GM12874 (cell line): ENCODE results near the gene PPM1J.

ENCODE experiments used
- TF ChIP-seq, protein P1 (sequence below): IDR thresholded peaks from 2 replicates; pipeline ENCODE4 v1.5.1; 2011; ENCODE audit warnings: low read depth, mild to moderate bottlenecking, control low read depth, low read length, moderate library complexity; ENCODE audit not compliant: insufficient read depth

Gene PPM1J

GRCh38 chr1:112699425-112700144 lies 15.5 kb downstream of the PPM1J start:
- TF ChIP-seq, protein P1, sequence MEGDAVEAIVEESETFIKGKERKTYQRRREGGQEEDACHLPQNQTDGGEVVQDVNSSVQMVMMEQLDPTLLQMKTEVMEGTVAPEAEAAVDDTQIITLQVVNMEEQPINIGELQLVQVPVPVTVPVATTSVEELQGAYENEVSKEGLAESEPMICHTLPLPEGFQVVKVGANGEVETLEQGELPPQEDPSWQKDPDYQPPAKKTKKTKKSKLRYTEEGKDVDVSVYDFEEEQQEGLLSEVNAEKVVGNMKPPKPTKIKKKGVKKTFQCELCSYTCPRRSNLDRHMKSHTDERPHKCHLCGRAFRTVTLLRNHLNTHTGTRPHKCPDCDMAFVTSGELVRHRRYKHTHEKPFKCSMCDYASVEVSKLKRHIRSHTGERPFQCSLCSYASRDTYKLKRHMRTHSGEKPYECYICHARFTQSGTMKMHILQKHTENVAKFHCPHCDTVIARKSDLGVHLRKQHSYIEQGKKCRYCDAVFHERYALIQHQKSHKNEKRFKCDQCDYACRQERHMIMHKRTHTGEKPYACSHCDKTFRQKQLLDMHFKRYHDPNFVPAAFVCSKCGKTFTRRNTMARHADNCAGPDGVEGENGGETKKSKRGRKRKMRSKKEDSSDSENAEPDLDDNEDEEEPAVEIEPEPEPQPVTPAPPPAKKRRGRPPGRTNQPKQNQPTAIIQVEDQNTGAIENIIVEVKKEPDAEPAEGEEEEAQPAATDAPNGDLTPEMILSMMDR: no peak

- TF ChIP-seq, protein P1: no peak
Measured at GRCh38 chr1:112698366-112699310, 16.5 kb downstream of the PPM1J start.

DNA sequence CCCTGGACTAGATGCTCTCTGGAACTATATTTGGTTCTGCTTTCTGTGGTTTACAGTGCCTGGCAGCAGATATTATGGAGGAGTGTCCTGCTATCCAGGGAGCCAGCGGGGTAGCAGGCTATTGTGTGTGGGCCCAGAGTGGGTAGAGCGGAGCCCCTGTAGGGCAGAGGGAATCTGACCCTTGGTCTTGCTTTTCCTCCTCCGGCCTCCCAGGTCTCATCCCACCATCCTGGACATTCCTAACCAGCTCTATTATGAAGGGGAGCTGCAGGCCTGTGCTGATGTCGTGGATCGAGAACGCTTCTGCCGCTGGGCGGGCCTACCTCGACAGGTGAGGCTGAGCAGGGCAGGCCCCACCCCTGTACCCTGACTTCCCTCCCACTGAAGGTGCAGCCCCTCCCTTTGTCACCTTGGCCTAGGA lies 17.3 kb downstream of the PPM1J start:
- TF ChIP-seq, protein P1: no peak

DNA sequence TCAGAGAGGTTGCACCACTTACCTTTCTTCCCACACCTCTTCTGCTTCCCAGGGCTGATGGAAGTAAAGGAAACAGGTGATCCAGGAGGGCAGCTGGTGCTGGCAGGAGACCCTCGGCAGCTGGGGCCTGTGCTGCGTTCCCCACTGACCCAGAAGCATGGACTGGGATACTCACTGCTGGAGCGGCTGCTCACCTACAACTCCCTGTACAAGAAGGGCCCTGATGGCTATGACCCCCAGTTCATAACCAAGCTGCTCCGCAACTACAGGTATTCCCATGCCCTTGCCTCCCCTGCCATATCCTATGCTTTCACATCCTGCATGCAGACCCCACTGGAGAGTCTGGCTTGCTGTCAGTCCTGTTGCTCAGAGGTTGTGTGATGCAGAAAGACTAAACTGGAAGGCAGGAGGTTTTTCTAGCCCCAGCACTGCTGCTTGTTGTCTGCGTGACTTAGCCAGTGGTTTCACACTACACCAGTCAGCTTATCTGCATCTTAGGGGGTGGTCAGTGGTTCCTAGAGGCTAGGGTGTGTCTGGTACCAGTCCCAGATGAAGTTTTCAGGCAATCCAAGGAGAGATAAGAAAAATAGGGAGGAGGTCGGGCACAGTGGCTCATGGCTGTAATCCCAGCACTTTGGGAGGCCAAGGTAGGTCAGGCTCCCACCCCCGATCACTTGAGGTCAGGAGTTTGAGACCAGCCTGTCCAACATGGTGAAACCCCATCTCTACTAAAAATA lies 18.4 kb downstream of the PPM1J start:
- TF ChIP-seq, protein P1: no peak

GRCh38 chr1:112695276-112695675 lies 19.9 kb downstream of the PPM1J start:
- TF ChIP-seq, protein P1: no peak

DNA sequence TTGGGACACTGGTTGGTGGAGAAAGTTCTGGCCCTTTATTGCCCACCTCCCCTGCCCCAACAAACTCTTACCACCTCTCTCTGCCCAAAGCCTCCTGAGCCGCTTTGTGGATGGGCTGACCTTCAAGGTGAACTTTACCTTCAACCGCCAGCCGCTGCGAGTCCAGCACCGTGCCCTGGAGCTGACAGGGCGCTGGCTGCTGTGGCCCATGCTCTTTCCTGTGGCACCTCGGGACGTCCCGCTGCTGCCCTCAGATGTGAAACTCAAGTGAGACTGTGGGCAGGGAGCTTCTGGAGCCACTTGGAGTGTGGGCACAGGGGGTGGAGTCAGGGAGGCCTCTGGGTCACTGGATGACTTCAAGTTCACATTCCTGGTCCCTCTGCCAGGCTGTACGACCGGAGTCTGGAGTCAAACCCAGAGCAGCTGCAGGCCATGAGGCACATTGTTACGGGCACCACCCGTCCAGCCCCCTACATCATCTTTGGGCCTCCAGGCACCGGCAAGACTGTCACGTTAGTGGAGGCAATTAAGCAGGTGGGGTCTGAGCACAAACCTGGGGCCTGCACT lies 20.7 kb downstream of the PPM1J start:
- TF ChIP-seq, protein P1: no peak
